ENCODE data around the gene FYN. TPM values are rescaled to one million over a fixed set of nuclear protein-coding genes. Genes with fewer than 3 reads are reported as not detected.

FYN gene
- total and polyA plus RNA-seq, 10 of the 15 experiments (the other 5 are each of a cell fraction or from before 2014, with no cell fraction given), result 51.4 to 247 (median 138) TPM

DNA sequence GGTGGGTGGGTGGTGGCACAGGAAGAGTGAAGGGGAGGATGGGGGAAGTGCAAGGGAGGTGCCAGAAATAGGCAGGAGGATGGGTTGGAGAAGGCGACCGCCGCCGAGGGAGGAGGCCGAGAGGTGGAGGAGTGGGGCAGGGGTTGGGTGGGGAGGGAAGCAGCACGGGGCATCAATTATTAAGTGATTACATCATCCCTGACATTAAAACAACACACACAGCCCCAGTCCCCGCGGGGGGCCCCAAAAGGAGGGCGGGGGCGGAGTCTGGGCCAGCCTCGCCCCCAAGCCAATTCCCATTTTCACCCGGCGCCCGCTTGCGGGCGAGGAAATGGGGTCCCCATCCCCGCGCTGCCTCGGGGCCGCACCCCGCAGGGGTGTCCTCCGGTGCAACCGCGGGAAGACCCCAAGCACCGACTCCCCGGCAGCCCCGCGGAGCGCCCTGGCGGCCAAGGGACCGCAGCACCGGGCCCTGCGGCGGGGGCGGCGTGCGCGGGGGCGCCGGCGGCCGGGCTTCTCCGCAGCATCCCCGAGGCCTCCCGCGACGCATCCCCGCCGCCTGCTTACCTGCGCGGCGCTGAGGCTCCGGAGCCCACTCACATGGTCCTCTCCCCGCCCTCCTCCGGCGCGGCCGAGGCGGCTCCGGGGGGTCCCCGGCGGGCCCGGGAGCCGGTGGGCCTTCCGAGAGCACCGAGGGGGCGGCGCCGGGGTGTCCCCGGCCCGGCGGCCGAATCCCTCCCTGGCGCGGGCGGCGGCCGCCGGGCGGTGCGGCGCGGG, 663 bp downstream of the FYN start (continued):
- TF ChIP-seq, protein P1, sequence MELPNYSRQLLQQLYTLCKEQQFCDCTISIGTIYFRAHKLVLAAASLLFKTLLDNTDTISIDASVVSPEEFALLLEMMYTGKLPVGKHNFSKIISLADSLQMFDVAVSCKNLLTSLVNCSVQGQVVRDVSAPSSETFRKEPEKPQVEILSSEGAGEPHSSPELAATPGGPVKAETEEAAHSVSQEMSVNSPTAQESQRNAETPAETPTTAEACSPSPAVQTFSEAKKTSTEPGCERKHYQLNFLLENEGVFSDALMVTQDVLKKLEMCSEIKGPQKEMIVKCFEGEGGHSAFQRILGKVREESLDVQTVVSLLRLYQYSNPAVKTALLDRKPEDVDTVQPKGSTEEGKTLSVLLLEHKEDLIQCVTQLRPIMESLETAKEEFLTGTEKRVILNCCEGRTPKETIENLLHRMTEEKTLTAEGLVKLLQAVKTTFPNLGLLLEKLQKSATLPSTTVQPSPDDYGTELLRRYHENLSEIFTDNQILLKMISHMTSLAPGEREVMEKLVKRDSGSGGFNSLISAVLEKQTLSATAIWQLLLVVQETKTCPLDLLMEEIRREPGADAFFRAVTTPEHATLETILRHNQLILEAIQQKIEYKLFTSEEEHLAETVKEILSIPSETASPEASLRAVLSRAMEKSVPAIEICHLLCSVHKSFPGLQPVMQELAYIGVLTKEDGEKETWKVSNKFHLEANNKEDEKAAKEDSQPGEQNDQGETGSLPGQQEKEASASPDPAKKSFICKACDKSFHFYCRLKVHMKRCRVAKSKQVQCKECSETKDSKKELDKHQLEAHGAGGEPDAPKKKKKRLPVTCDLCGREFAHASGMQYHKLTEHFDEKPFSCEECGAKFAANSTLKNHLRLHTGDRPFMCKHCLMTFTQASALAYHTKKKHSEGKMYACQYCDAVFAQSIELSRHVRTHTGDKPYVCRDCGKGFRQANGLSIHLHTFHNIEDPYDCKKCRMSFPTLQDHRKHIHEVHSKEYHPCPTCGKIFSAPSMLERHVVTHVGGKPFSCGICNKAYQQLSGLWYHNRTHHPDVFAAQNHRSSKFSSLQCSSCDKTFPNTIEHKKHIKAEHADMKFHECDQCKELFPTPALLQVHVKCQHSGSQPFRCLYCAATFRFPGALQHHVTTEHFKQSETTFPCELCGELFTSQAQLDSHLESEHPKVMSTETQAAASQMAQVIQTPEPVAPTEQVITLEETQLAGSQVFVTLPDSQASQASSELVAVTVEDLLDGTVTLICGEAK (IDR thresholded peaks at IDR 0.05; ENCODE audit: borderline replicate concordance), result no peak
- no peak for TF ChIP-seq CBX5 (IDR thresholded peaks at IDR 0.05; ENCODE audit: low read depth)
- TF ChIP-seq HDGF (IDR thresholded peaks at IDR 0.05), result no peak
- no peak for TF ChIP-seq ETV6 (conservative IDR thresholded peaks at IDR 0.05 in 1 of 2, IDR thresholded peaks at IDR 0.05 in 1 of 2; ENCODE audit: borderline replicate concordance in 1 of 2, low read depth in 1 of 2)
- TF ChIP-seq, protein P2, sequence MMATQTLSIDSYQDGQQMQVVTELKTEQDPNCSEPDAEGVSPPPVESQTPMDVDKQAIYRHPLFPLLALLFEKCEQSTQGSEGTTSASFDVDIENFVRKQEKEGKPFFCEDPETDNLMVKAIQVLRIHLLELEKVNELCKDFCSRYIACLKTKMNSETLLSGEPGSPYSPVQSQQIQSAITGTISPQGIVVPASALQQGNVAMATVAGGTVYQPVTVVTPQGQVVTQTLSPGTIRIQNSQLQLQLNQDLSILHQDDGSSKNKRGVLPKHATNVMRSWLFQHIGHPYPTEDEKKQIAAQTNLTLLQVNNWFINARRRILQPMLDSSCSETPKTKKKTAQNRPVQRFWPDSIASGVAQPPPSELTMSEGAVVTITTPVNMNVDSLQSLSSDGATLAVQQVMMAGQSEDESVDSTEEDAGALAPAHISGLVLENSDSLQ (IDR thresholded peaks at IDR 0.05), result no peak
- TF ChIP-seq CREB1 (IDR thresholded peaks at IDR 0.05; ENCODE audit: low read depth), result no peak
- TF ChIP-seq BCLAF1 (IDR thresholded peaks at IDR 0.05), result no peak
- no peak for TF ChIP-seq GABPA (IDR thresholded peaks at IDR 0.05; ENCODE audit: low read depth)
- TF ChIP-seq FOXM1 (IDR thresholded peaks at IDR 0.05; ENCODE audit: low read depth, low read length), result no peak
- no peak for TF ChIP-seq FOS (IDR thresholded peaks at IDR 0.05; ENCODE audit: borderline replicate concordance, extremely low read depth, insufficient read length)
- TF ChIP-seq IKZF1 (conservative IDR thresholded peaks at IDR 0.05), result peak; percentile 71
- TF ChIP-seq POLR2AphosphoS2 (IDR thresholded peaks at IDR 0.05; ENCODE audit: low read depth, low read length), result no peak
- no peak for TF ChIP-seq KLF5 (IDR thresholded peaks at IDR 0.05; ENCODE audit: partially characterized antibody)
- TF ChIP-seq SP1 (IDR thresholded peaks at IDR 0.05; ENCODE audit: low read depth, low read length), result no peak
- TF ChIP-seq, protein P3, sequence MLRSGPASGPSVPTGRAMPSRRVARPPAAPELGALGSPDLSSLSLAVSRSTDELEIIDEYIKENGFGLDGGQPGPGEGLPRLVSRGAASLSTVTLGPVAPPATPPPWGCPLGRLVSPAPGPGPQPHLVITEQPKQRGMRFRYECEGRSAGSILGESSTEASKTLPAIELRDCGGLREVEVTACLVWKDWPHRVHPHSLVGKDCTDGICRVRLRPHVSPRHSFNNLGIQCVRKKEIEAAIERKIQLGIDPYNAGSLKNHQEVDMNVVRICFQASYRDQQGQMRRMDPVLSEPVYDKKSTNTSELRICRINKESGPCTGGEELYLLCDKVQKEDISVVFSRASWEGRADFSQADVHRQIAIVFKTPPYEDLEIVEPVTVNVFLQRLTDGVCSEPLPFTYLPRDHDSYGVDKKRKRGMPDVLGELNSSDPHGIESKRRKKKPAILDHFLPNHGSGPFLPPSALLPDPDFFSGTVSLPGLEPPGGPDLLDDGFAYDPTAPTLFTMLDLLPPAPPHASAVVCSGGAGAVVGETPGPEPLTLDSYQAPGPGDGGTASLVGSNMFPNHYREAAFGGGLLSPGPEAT (IDR thresholded peaks at IDR 0.05; ENCODE audit: low read depth), result no peak
- no peak for TF ChIP-seq ZNF207 (IDR thresholded peaks at IDR 0.05; ENCODE audit: borderline replicate concordance)
- no peak for TF ChIP-seq HDAC6 (IDR thresholded peaks at IDR 0.05; ENCODE audit: unreplicated experiment)
- 0 out of 2 replicates have a peak, but pooled peaks have one; percentile 14 for TF ChIP-seq RAD21 (IDR thresholded peaks at IDR 0.05; ENCODE audit: insufficient read depth, low read depth, low read length)
- TF ChIP-seq SREBF1 (IDR thresholded peaks at IDR 0.05; ENCODE audit: low read length), result no peak
- TF ChIP-seq IRF4 (IDR thresholded peaks at IDR 0.05; ENCODE audit: low read depth, low read length), result no peak
- no peak for TF ChIP-seq TCF12 (IDR thresholded peaks at IDR 0.05; ENCODE audit: low read depth, low read length)
